NCI-H510A (cell line): ENCODE data around the gene LCP2.
A peak's percentile ranks its signal among the peaks of the same experiment; 100 is the strongest.
"Not testable (repeated sequence)": the region's sequence is repeated elsewhere in the genome, so short reads cannot be mapped to it uniquely, and the experiment has no call there.

Experiments used
- DNase-seq: peaks from one replicate; lab custom pipeline; 2025; lab: John Stamatoyannopoulos, UW

The LCP2 gene

DNA sequence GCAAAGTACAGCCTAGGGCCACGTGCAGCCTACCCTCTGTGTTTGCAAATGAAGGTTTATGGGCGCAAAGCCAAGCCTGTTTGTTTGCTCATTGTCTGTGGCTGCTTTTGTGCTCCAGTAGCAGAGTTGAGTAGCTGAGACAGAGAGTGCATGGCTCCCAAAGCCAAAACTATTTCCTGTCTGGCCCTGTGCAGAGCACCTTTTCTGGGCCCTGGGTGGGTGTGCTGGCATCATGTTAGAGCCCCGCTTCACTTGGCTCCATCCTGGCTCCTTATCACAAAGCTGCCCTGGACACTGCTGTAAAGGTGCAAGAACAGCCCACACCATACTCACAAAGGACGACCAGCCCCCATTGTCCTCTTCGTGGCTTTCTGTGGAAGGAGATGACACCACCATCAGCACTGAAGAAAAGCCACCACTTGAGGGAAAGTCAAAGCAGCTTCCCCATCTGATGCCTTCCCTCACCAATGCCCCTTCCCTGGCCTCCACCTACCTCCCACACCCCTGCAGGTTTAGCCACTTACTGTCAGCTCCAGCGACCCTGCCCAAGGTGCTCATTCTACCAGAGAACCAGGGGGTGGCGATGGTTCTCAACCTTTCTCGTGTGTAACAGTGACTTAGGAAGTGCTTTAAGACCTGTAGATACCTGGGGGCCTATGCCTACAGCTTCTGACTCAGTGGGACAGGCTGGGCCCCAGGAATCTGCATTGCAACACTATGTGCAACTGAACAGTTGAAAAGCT is 23.4 kb downstream of the LCP2 start:
- DNase-seq = peak; percentile 64

DNA sequence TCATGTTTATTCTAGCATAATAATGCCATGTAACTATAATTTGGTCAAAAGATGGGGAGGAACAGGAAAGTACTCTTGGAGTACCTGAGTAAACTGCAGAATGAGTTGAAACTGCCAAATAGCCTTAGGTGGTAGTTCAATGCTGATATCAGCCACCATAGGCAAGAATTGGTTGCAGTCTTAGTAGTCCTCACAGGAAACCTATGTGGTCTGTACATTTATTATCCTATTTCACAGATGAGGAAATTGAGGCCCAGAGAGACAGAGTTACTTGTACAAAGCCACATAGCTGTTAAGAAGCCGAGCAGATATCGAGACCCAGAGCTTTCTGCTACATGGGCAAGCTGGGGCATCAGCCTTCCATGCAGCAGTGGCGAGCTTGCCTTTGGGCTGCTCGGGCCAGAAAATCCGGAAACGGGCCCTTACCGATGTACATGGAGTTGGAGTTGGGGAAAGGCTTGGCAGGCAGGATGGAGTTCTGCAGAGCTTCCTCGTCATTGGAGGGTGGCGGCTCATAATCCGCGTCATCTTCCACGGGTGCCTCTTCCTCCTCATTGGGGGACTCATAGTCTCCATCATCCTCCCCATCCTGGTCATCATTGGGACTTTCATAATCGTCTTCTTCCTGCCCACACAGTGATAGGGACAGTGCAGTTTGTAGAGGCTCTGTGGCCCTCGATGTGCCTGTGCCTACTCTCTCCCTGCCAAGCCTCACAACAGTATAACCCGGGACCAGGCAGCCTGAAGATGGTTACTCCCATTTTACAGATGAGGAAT is 27.1 kb downstream of the LCP2 start:
- DNase-seq = no peak

- DNase-seq = no peak
Observed at GRCh38 chr5:170269579-170269978, 28.0 kb downstream of the LCP2 start.

- DNase-seq = no peak
Observed at GRCh38 chr5:170268884-170269283, 28.7 kb downstream of the LCP2 start.

GRCh38 chr5:170268153-170268689 is 29.4 kb downstream of the LCP2 start:
- DNase-seq = no peak

- peak; percentile 27 for DNase-seq
Observed at GRCh38 chr5:170267431-170268152, 30.0 kb downstream of the LCP2 start.

- DNase-seq = no peak
Observed at GRCh38 chr5:170266570-170267381, 30.8 kb downstream of the LCP2 start.

GRCh38 chr5:170265522-170265921 is 32.1 kb downstream of the LCP2 start:
- DNase-seq = no peak

- no peak for DNase-seq
Observed at GRCh38 chr5:170263906-170264305, 33.7 kb downstream of the LCP2 start.

GRCh38 chr5:170262061-170263045 is 35.2 kb downstream of the LCP2 start:
- no peak for DNase-seq

DNA sequence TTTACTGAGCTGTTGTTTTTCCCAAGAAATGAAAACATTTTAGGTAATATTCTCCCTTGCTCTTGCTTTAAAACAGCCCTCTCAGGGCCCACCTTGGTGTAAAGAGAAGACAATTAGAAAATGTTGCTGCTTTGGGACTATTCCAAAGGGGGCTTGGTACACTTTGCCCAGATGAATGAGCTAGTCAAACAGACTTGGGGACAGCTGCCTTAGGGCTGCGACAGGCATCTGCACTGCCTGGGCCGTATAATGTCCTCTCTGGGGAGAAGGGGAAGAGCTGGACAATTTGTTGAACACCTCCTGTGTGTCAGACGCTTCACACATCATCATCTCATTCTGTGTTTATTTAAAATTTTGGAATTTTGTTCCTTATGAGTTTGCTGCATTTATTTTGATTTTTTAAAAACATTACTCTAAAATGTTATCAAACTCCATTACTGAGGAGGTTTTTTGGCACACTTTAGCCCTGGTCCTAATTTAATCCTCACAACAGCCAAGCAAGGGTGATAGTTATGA is 36.0 kb downstream of the LCP2 start:
- no peak for DNase-seq

DNA sequence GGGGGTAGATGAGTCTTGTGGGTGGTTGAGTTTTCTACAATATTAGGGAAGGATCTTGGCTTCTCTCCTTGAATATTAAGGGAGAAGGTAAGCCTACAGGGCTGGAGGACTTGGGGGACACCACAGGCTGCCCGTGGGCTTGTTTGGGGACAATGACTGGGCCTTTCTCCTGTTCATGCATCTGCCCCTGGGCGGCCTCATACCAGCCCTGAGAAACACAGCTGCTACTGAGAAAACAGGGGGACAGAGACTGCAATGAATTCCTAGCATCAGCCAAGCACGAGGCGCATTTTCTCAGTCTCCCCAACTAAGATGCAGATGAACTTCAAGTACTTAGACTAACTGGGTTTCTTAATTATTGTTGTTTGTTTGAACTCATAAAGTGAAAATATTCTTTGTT is 40.2 kb downstream of the LCP2 start:
- DNase-seq = no peak

DNA sequence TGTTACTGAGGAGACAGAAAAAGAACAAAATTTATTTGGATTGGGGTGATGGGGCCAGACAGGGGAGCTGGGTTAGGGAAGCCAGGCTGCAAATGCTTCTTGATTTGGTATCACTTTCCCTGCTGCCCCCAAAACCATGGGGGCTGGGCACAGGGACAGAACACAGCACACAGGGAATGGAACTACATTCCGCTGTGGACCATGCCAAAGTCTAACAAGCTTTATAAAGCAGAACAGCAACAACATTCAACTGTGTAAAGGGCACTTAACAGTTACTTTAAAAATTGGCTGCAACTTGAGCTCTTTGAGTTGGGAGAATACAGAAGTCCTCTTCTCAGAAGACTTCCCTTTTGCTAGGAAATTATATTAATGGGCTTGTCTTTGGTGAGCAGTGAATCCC is 41.0 kb downstream of the LCP2 start:
- DNase-seq = no peak

DNA sequence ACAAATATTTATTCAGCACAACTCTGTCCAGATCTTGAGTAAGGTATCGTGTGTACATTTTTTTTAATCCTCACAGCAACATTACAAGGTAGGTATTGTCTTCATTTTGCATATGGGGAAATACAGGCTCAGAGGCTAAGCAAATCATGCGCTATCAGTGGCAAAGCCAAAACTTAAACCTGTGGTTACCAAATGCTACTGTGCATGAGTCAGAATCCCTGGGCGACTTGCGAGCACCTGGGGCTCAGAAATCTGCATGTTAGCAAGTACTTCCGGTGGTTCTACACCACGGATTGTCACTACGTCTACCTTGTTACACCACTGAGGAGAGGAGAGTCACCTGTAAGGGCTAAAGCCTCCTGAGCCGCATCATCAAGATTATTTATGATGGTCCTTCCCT is 43.5 kb downstream of the LCP2 start:
- DNase-seq = no peak

DNA sequence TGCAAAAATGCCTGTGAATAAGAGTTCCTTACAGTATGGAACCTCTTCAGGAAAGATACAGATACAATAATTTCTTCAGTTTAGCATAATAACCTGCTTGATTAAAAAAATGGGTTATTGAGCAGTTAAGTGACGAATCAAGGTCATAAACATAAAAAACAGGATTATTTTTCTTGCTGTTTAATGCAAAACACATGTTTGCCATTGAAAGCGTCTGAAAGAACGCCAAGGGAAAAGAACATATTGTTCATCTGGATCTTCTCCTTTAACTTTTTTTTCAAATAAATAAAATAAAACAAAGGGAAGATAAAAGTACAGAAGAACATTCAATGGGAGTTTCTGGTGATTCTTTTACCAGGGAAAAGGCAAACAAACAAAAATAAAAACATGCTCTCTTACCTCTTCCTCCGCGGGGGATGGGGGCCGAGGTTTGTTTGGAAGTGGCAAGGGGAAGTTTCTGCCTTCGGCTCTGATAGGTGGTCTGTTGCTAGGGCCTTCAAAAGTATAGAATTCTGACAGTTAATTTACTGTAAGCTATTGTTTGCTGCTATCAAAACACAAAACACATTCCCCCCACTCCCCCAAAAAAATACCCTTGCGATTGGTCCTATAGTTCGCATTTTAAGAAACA is 44.7 kb downstream of the LCP2 start:
- no peak for DNase-seq

DNA sequence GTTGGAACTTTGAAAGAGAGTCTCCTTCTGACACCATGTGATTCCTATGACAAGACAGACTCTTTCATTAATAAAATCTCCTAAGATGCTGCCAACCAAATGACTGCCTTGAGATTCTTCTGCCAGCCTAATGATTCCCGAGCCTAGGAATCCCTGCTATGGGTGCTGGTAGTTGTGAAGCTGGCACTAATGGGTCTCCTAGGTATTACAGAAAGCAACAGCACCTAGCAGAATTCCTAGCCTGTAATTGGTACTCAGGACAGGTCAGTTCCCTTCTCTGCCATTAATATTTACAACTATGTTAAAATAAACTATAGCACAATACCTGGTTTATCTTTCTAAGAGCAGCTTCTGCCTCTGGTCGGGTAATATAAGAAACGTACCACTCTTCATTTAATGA is 45.5 kb downstream of the LCP2 start:
- no peak for DNase-seq

GRCh38 chr5:170251462-170251861 is 46.1 kb downstream of the LCP2 start:
- no peak for DNase-seq

GRCh38 chr5:170250810-170251317 is 46.7 kb downstream of the LCP2 start:
- DNase-seq = no peak

DNA sequence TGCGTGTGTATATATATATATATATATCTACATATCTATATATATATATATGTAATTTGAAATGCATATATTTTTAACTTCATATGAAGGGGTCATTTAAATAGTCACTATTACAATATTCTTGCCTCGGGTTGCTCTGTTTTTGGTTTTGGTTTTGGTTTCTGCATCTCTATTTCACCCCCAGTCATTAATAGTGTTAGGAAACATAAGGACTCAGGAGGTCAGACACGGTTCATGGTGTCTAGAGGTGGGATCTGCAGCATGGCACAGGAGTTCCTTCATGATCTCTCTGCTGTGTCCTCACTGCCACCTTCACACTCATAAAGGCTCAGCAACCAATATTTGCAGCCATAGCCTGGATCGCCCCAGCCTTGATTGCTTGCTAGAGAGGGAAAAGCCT is 48.2 kb downstream of the LCP2 start:
- no peak for DNase-seq

DNA sequence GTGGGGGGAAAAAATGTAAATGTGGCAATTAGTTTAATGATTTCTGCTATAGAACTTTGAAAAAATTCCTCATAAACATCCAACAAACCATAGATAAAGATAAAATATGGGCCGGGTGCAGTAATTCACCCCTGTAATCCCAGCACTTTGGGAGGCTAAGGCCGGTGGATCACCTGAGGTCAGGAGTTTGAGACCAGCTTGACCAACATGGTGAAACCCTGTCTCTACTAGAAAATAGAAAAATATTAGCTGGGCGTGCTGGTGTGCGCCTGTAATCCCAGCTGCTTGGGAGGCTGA is 48.7 kb downstream of the LCP2 start:
- DNase-seq = not testable (repeated sequence)
